HCEC 1CT (cell line): ENCODE data around the gene GYG2.
"Not testable (repeated sequence)": the region's sequence is repeated elsewhere in the genome, so short reads cannot be mapped to it uniquely, and the experiment has no call there.

Source experiments
- DNase-seq: peaks from one replicate; pipeline ENCODE4 v3.0.0-alpha.2; 2017

Gene GYG2

DNA sequence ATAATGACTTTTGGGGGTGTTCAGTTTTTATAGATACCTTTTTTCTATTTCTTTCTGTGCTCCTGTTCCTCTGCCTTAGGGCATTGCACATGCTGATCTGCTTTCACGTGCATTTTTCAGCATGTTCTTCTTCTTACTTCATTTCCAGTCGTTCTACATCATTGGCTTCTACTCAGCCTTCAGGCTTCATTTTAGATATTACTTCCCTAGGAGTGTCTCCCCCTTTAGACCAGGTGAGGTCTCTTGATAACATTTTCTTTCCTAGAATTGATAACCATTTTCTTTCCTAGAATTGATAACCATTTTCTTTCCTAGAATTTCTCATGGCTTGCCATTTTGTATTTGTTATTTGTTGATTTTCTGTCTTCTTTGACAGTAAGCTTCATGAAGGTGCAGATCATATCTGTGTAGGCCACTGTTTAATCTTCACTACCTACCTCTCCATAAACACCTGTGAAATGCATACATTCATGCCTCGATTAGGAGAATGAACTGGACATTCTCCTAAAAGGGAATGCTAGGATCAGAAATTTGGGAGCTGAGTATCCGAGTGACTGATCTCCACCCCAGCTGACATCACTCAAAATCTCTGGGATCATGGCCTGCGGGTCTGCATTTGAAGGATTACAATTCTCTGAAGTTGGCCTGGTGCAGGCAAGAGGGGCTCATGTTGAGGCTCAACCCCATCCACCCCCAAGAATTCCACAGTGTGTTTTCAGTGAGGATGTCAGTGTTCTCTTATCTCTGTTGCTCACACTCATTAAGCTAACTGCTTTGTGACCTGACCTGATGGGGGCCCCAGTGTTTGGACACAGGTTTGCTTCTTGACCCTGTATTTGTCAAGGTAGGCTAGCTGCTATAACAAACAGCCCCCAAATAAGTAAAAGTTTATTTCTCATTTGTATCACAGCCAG lies 45.7 kb downstream of the GYG2 start:
- DNase-seq: no peak

DNA sequence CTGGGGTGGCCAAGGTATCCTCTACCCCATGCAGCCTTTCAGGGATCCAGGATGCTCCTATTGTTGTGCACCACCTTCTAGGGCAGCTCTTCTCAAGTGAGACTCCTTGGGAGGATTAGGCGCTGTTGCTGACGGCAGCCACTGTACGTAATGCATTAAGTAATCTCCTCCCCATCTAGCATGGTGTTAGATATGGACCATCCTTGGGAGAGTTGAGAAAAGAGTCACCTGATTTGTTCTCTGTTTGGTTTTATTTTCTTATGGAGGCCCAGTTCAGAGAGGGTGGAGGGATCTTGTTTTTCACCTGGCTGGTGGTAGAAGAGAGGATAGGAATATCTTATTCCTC lies 46.4 kb downstream of the GYG2 start:
- no peak for DNase-seq

DNA sequence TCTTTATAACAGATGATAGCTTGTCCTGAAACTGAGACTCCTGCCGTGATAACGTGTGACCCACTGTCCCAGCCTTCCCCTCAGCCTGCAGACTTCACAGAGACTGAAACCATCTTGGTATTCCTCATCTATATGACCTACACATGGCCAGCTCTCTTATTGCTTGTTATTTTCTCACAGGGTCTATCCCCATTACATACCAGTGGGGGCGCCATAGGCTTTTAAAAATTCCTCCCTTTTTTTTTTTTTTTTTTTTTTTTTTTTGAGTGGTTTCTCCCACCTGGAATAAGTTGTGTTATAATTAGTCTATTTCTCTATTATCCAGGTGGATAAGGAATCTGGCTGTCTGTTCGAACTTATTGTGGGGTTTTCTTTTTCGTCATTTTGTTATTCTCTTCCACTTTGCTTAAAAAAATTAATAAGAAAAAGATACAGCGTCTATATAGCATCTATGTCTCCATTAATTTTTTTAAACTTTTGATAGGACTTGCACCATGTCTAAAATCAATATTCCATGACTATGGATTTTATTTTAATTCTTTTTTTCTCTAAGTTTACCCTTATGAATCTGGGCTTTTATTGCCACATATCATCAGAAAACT lies 47.2 kb downstream of the GYG2 start:
- DNase-seq: peak; percentile 3

DNA sequence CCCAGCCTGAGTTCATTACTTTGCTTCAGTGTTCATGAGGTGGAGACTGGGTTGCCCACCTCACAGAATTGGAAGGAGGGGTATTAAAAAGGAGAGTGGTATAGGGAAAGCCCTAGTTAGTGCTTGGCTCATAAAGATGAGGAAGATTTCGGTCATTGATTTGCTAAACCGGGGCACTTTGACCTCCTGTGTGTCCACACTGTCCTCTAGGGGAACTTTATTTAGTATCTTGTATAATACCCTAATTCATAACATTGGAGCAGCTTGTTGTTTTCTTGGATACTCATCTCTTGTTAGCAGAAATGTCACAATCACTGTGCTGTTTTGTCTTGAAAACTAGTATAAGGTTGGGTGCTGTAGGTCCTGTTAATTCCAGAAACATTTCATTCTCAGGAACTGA lies 49.8 kb downstream of the GYG2 start:
- DNase-seq: no peak

DNA sequence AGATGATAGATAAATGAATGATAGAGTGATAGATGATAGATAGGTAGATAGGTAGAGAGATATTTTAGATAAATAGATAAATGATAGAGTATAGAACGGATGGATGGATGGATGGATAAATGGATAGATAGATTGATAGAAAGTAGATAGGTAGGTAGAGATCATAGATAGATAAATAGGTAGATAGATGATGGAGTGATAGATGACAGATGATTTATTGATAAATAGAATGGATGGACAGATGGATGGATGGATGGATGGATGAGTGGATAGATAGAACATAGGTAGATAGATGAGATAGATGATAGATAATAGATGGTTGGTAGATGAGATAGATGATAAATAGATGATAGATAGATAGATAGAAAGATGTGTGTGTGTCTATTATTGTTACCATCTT lies 50.9 kb downstream of the GYG2 start:
- DNase-seq: no peak

DNA sequence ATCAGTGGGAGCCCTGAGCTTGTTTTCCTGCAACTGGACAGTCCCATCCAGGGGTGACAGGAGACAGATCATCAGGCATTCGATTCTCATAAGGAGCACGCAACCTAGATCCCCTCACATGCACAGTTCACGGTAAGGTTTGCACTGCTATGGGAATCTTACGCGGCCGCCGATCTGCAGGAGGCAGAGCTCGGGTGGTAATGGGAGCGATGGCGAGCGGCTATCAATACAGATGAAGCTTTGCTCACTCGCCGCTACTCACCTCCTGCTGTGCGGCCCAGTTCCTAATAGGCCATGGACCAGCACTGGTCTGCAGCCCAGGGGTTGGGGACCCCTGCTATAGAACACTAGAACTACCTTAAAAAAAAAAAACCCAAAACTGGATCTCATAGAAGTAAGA lies 55.0 kb downstream of the GYG2 start:
- DNase-seq: no peak

DNA sequence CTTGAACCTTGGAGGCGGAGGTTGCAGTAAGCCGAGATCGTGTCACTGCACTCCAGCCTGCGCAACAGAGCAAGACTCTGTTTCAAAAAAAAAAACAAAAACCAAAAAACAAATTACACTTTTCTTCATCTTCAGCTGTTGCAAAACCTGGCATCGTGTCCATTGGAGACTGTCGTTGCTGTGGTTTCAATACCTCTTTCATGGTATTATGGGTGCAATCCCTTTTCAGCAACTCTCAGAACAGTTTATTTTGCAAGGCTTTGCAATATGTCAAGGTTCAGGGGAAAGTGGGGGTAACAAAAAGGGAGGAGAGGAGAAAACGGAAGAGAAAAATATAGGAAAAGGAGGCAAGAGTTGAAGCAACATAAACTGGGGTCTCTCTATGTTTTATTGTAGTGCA lies 59.6 kb downstream of the GYG2 start:
- DNase-seq: no peak

DNA sequence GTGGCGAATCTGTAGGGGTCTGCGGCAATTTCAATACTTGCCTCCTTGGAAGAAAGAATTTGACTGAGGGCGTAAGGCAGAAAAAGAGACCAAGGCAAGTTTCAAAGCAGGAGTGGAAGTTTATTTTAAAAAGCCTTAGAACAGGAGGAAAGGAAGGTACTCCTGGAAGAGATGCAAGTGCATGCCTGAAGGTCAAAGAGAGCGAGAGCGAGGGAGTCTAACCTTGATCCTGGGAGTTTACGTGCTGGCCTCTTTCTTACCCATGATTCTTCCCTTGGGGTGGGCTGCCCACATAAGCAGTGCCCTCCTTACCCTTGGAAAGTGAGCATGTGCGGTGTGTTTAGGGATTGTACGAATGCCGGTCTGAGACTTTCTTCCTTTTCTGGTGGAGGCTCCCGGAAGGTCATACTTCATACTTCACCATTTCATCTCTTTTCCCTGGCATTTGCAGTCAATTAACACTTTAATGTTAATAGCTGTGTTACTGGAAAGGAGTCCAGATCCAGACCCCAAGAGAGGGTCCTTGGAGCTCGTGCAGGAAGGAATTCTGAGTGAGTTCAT lies 60.4 kb downstream of the GYG2 start:
- no peak for DNase-seq

DNA sequence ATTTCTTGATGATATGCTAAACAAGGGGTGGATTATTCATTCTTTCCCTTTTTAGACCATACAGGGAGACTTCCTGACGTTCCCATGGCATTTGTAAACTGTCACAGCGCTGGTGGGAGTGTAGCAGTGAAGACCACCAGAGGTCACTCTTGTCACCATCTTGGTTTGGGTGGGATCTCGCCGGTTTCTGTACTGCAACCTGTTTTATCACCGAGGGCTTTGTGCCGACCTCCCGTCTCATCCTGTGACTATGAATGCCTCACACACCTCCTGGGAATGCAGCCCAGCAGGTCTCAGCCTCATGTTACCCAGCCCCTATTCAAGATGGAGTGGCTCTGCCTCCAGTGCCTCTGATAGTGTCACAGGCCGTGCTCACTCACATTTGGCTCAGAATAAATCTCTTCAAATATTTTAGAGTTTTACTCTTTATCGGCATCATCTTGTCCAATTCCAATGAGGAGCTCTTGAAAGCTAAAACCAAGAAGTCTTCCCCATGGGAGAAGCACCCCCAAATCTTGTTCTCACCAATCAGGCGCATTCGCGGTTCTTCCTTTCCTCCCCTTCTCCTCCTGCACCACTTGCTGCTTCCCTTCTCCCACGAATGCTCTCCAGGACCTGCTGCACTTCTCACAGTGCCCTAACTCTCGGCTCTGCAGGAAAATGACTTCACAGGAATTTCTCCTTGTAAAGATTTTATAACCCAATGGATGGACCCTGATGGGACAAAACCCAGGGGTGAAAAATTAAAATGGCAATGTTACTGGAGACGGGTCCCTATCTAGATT lies 61.2 kb downstream of the GYG2 start:
- not testable (repeated sequence) for DNase-seq

DNA sequence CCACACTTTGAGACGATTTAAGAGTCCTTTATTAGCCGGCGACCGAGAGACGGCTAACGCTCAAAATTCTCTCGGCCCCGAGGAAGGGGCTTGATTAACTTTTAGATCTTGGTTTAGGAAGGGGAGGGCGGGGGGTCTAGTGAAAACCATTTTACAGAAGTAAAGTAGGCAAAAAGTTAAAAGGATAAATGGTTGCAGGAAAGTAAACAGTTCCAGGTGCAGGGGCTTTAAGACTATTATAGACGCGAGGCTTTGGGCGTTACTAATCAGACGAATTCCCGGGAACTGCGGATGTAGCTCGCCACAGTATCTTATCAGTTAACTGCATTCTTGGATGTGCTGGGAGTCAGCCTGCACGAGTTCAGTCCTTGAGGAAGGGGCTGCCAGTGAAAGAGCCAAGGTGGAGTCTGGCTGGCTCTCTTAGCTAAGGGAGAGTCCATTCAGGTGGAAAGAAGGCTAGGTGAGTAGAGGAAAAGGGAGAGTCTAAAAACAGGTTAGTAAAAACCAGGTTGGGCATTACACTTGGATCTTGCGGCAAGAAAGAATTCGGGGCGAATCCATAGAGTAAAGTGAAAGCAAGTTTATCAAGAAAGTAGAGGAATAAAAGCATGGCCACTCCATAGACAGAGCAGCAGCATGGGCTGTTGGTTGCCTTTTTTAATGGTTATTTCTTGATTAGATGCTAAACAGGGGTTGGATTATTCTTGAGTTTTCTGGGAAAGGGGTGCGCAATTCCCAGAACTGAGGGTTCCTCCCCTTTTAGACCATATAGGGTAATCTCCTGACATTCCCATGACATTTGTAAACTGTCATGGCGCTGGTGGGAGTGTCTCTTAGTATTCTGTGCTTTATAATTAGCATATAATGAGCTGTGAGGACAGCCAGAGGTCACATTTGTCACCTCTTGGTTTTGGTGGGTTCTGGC lies 62.1 kb downstream of the GYG2 start:
- DNase-seq: not testable (repeated sequence)

DNA sequence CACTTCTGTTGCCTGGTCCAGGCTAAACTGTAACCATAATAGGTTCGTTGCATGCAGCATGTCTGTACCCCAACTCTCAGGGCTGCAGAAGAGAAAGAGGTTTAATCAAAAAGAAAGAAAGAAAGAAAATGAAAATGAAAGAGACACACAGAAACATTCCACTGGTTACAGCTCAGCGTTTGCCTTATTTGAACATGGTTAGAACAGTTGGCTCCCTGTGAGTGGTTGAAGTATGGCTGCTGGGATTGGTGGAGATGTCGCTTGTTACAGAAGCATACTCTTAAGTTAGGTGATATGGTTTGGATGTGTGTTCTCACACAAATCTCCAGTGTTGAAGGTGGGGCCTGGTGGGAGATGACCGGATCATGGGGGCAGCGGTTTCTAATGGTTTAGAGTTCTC lies 64.1 kb downstream of the GYG2 start:
- DNase-seq: no peak

DNA sequence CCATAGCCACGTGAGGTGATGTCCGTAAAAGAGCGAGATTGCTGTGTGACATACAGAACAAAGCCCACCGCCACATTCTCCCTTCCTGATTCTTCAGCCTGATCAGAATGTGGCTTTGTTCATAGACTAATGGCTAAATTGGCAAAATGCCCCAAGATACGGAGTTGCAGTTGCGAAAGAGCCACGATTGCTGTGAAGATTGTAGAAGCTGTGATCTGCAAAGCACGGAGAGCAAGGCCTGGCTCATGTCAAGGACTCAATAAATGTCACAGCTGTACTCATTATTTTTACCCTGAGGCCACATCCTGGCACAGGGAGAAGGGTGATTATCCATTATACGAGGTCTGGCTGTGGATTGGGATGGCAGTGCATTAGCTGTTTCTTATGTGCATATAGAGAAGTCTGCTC lies 66.2 kb downstream of the GYG2 start:
- peak; percentile 11 for DNase-seq

DNA sequence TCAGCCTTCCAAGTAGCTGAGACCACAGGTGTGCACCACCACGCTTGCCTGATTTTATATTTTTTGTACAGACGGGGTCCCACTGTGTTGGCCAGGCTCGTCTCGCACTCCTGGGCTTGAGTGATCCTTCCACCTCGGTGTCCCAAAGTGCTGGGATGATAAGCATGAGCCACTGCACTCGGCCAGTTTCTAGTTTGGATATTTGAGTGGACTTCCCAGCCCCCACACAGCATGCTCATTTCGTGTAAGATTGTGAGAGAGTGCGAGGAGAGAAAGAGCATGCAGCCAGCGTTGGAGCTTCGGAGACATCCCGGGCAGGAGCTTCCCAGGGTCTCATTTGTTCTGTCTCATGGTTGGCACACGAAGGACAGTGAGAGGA lies 68.6 kb downstream of the GYG2 start:
- DNase-seq: no peak

DNA sequence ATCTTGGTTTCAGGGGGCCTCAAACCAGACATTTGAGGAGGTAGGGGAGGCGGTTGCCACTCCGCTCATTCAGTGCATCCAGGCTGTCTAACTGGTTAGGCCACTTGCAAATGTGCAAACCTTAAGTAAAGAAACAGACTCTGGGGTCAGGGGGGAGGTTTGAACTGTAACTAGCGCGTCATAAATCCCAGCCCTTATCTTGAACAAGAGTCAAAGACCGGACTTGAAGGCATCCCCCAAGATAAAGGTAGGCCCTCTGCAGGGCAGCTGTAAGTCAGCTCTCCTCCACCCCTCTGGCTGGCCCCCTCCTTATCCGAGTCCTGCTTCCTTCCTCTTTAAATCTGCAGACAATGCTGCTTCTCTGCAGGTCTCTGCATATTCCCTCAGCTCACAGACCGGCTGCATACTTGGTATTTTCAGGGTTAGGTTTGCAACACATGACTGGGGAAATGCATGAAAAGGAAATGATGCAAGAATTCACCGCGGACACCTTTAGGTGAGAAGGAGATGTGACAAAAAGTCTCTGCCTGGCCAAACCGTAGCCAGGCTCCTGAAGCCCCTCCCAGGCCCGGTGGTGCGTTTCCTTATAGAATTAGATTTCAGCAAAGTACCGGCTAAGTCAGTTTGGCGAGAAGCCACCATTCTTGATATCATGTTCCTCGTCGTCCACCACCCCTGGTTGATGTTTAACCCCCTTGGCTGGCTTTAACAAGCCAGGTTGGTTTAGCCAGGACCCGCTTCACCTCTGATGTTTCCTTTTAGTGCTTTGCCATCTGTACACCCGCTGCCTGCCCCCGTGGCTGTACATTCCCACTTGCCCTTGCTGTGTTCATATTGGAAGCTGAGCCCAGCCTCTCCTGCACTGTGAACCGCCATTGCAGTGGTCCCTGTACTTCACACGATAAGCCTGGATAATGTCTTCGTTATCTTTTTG lies 69.2 kb downstream of the GYG2 start:
- not testable (repeated sequence) for DNase-seq

DNA sequence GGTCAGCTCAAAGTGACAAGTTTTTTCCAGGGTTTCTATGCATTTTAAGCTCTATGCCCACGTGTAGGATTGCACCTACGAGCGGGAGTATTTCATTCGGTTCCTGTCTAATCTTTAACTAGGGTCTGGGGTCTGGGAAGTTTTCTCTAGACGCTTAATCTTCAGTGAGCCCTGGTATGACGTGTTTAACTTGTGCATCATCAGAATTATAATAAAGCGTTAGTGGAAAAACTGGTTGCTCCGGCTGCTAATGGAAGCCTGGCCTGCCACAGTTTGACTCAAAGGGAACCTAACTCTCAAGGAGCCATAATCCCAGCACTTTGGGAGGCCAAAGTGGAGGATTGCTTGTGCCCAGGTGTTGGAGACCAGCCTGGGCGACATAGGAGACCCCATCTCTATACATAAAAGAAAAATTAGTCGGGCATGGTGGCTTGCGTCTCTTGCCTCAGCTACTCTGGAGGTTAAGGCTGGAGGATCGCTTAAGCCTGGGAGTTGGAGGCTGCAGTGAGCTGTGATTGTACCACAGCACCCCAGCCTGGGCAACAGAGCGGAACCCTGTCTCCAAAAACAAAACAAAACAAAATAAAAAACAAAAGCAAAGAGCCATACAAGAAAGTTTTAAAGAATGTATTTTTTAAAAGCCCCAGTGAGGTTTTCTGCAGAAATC lies 70.2 kb downstream of the GYG2 start:
- DNase-seq: no peak

DNA sequence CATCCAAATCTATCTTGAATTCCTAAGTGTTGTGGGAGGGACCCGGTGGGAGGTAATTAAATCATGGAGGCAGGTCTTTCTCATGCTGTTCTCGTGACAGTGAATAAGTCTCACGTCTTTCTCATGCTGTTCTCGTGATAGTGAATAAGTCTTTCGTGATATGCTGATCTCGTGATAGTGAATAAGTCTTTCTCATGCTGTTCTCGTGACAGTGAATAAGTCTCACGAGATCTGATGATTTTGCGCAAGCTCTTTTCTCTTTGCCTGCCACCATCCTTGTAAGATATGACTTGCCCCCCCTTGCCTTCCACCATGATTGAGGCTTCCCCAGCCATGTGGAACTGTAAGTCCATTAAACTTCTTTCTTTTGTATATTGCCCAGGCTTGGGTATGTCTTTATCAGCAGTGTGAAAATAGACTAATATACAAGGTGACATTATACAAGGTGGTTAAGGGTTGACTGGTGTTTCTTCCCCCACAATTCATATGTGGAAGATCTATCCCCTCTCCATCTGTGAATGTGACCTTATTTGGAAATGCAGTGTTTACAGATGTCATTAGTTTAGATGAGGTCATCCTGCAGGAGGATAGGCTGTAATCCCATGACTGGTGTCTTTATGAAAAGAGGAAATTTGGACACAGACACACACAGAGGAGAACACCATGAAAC lies 72.8 kb downstream of the GYG2 start:
- no peak for DNase-seq

DNA sequence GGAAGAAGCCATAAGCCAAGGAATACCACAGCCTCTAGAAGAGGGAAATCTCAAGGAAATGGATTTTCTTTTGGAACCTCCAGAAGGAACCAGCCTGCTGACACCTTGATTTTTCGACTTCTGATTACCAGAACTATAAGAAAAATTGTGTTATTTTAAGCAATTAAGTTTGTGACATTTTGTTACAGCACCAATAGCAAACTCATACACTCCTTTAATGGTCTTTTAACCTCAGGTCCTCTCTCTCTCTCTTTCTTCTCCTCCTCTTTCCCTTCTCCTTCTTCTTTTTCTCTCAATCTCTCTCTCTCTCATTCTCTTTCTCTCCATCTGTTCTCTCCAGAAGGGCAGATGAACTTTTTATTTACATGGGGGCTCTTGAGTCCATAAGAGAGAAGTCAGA lies 74.1 kb downstream of the GYG2 start:
- no peak for DNase-seq

DNA sequence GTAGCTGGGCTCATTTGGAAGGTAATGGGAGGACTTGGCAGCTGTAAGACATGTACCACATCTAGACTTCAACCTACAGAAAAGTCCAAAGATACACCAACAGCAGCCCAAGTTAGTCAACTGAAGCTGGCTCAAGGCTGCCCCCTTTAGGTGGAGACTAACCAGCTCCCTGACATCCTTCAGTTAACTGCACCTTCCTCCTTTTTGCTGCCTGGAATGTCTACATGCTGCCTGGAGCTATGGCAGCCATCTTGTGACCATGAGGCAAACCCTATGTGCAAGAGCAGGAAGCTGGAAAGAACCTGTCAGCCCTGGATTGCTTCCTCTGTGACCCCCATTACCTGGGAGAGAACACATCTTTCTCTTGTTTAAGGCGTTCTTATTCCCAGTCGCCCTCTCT lies 74.6 kb downstream of the GYG2 start:
- no peak for DNase-seq

DNA sequence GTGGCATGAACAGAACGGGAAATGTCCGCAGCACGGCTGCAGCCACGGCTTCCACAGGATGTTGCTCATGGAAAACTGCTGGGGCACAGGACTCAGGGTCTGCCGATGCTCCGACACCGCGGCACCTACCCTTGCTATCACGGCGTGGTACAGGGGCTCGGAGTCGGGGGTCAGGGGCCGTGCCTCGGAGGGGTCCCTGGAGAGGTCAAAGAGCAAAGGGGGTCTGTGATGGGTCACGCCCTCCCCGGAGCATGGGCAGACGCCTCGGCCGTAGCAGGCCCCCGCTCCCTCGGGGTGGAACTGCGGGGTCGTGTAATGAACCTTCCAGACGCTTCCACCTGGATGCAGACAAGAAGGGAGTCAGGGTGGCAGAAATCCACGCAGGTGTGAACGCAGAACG lies 78.6 kb downstream of the GYG2 start:
- no peak for DNase-seq

DNA sequence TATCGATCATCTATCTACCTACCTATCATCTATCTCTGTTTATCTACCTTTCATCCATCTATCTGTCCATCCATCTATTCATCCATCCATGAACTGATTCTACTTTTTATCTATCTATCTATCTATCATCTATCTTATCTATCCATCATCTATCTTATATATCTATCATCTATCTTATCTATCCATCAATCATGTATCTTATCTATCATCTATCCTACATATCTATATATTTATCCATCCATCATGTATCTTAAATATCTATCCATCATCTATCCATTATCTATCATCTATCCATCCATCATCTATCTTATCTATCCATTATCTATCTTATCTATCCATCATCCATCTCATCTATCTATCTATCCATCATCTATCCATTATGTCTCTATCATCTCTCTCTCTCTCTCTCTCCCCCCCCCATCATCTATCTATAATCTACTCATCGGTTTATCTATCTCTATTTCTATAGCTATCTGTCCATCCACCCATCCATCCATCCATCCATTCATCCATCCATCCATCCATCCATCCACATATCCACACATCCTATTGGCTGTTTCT lies 79.5 kb downstream of the GYG2 start:
- DNase-seq: no peak
